Chondrocyte (in vitro differentiated cells): ENCODE measurements around the gene CDC37L1. TPM values are rescaled to one million over a fixed set of nuclear protein-coding genes. Genes with fewer than 3 reads are reported as not detected.

Source experiments
- DNase-seq: peaks from one replicate; pipeline ENCODE4 v3.0.0; 2021; ENCODE audit warnings: mixed read lengths, low spot score
- H3K27ac Mint-ChIP-seq: one replicate; pipeline ENCODE4 v1.8.0; 2021; ENCODE audit warnings: mild to moderate bottlenecking, moderate library complexity, mixed read lengths; ENCODE audit not compliant: unreplicated experiment
- H3K27me3 Mint-ChIP-seq: 2 replicates; pipeline ENCODE4 v1.8.0; 2021; ENCODE audit warnings: low read depth, mixed read lengths
- H3K36me3 Mint-ChIP-seq: 2 replicates; pipeline ENCODE4 v1.8.0; 2021; ENCODE audit warnings: low read depth, mixed read lengths
- H3K4me1 Mint-ChIP-seq: 2 replicates; pipeline ENCODE4 v1.8.0; 2021; ENCODE audit warnings: low read depth, mild to moderate bottlenecking, mixed read lengths
- H3K4me3 Mint-ChIP-seq: one replicate; pipeline ENCODE4 v1.8.0; 2021; ENCODE audit warnings: mild to moderate bottlenecking, moderate library complexity, mixed read lengths; ENCODE audit not compliant: unreplicated experiment
- H3K9me3 Mint-ChIP-seq: 2 replicates; pipeline ENCODE4 v1.8.0; 2021; ENCODE audit warnings: low read depth, mixed read lengths
- total RNA-seq: library from RNA; stranded (reverse); gene quantifications from 3 replicates; pipeline ENCODE4 v1.2.1, GENCODE V29; 2021
- TF ChIP-seq, protein P1 (sequence below): fragments of 200-600 bp; sonication (generic); IDR thresholded peaks from 2 replicates; pipeline ENCODE4 v1.5.0; 2021; ENCODE audit warnings: antibody characterized with exemption, mild to moderate bottlenecking, moderate library complexity

Gene CDC37L1
- total RNA-seq, 1 donor from 2014 or later, result 17.0 TPM

DNA sequence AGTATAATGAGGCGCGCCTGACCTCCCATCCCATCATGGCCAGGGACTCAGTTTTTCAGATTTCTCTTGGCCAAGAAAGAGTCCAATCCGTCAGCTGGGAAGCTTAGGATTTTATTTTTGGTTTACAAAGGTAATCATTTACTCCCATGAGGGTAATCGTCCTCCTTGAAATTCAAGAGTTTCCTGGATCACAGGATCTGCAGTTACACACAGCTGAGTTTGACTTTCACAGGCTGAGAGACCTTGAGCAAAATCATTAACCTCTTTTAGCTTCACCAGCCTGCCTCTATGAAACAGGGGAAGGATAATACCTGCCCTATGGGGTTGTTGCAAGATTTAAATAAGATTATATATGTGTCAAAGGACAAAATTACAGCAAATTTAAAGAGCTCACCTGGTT is 77.1 kb downstream of the CDC37L1 start:
- TF ChIP-seq, protein P1, sequence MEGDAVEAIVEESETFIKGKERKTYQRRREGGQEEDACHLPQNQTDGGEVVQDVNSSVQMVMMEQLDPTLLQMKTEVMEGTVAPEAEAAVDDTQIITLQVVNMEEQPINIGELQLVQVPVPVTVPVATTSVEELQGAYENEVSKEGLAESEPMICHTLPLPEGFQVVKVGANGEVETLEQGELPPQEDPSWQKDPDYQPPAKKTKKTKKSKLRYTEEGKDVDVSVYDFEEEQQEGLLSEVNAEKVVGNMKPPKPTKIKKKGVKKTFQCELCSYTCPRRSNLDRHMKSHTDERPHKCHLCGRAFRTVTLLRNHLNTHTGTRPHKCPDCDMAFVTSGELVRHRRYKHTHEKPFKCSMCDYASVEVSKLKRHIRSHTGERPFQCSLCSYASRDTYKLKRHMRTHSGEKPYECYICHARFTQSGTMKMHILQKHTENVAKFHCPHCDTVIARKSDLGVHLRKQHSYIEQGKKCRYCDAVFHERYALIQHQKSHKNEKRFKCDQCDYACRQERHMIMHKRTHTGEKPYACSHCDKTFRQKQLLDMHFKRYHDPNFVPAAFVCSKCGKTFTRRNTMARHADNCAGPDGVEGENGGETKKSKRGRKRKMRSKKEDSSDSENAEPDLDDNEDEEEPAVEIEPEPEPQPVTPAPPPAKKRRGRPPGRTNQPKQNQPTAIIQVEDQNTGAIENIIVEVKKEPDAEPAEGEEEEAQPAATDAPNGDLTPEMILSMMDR, result no peak
- no peaks in the 10 kb centered on the region for H3K36me3 Mint-ChIP-seq
- no peaks in the 10 kb centered on the region for H3K9me3 Mint-ChIP-seq
- peaks cover 1% of the 10 kb centered on the region for H3K27me3 Mint-ChIP-seq
- no peak overlapping the region for H3K4me3 Mint-ChIP-seq
- H3K27ac Mint-ChIP-seq, result no peak overlapping the region
- H3K4me1 Mint-ChIP-seq, result peaks cover 11% of the 10 kb centered on the region
- DNase-seq, result no peak

Other genes with a start within 250 kb of the CDC37L1 start
- gene SLC1A1, start 189.1 kb upstream of the CDC37L1 start, total RNA-seq, result 7.1 to 11.0 TPM (median 10.2 TPM) in 3 replicates
- 4.3 to 5.9 TPM (median 5.0 TPM) in 3 replicates for gene PLPP6, start 17.3 kb upstream of the CDC37L1 start, total RNA-seq
- gene SPATA6L, start 13.1 kb upstream of the CDC37L1 start, total RNA-seq, result 0.35 to 0.65 TPM (median 0.46 TPM) in 3 replicates
- gene AK3, start 61.6 kb downstream of the CDC37L1 start, total RNA-seq, result 33.8 to 39.7 TPM (median 34.1 TPM) in 3 replicates
- gene RCL1, start 113.4 kb downstream of the CDC37L1 start, total RNA-seq, result 8.4 to 10.0 TPM (median 8.6 TPM) in 3 replicates